Hepatocyte (in vitro differentiated cells): Measurements from ENCODE around the gene EIF2B1. TPM values are rescaled to one million over a fixed set of nuclear protein-coding genes. Genes with fewer than 3 reads are reported as not detected.

Experiments
- polyA plus RNA-seq: library from polyadenylated mRNA; unstranded; fragments of >200 nt; fragmentation: Nextera tagmentation; extraction: Ambion mirVana; gene quantifications from 2 replicates; pipeline ENCODE4 v1.2.1, GENCODE V29; 2016
- small RNA-seq: library from RNA; depleted of rRNA; stranded (forward); fragments of <200 nt; gene quantifications from one replicate; pipeline ENCODE3, GENCODE V24; 2014
- total RNA-seq: library from RNA; depleted of rRNA; stranded (reverse); fragments of >200 nt; gene quantifications from 2 replicates; pipeline ENCODE4 v1.2.3, GENCODE V29; 2014

Gene EIF2B1
- total and polyA plus RNA-seq, 2 experiments from 2014 or later = 35.0 to 43.8 TPM

Small RNA genes lying within 50 kb of the gene (small RNA-seq; reads per million reads assigned to genes)
- gene SNORA9B = 0.25 reads per million

Other genes starting within 250 kb of the EIF2B1 start
- gene KMT5A, start 249.6 kb downstream of the EIF2B1 start, total RNA-seq = 28.4 and 28.7 TPM in 2 replicates
- 21.9 and 24.5 TPM in 2 replicates for gene KMT5A, start 249.6 kb downstream of the EIF2B1 start, polyA plus RNA-seq
- gene RILPL2, start 197.0 kb downstream of the EIF2B1 start, total RNA-seq = 1.6 and 2.5 TPM in 2 replicates
- gene RILPL2, start 197.0 kb downstream of the EIF2B1 start, polyA plus RNA-seq = 3.3 and 3.7 TPM in 2 replicates
- 10.8 and 13.6 TPM in 2 replicates for gene SNRNP35, start 175.5 kb downstream of the EIF2B1 start, total RNA-seq
- gene SNRNP35, start 175.5 kb downstream of the EIF2B1 start, polyA plus RNA-seq = 25.7 and 26.0 TPM in 2 replicates
- 10.2 and 13.6 TPM in 2 replicates for gene RILPL1, start 100.0 kb downstream of the EIF2B1 start, total RNA-seq
- gene RILPL1, start 100.0 kb downstream of the EIF2B1 start, polyA plus RNA-seq = 17.5 and 21.6 TPM in 2 replicates
- gene TMED2, start 49.1 kb downstream of the EIF2B1 start, total RNA-seq = 440 and 447 TPM in 2 replicates
- gene TMED2, start 49.1 kb downstream of the EIF2B1 start, polyA plus RNA-seq = 385 and 399 TPM in 2 replicates
- 13.9 and 23.0 TPM in 2 replicates for gene DDX55, start 31.6 kb downstream of the EIF2B1 start, total RNA-seq
- 17.9 and 21.7 TPM in 2 replicates for gene DDX55, start 31.6 kb downstream of the EIF2B1 start, polyA plus RNA-seq
- gene GTF2H3, start 143 bp upstream of the EIF2B1 start, total RNA-seq = 27.4 and 45.6 TPM in 2 replicates
- 9.0 and 13.5 TPM in 2 replicates for gene GTF2H3, start 143 bp upstream of the EIF2B1 start, polyA plus RNA-seq
- 4.4 and 4.7 TPM in 2 replicates for gene TCTN2, start 37.4 kb upstream of the EIF2B1 start, total RNA-seq
- 2.7 and 2.9 TPM in 2 replicates for gene TCTN2, start 37.4 kb upstream of the EIF2B1 start, polyA plus RNA-seq
- gene ATP6V0A2, start 78.7 kb upstream of the EIF2B1 start, total RNA-seq = 21.6 and 25.8 TPM in 2 replicates
- 14.6 and 19.0 TPM in 2 replicates for gene ATP6V0A2, start 78.7 kb upstream of the EIF2B1 start, polyA plus RNA-seq
- 0.28 and 0.60 TPM in 2 replicates for gene DNAH10, start 128.6 kb upstream of the EIF2B1 start, total RNA-seq
- 0.22 and 0.68 TPM in 2 replicates for gene DNAH10, start 128.6 kb upstream of the EIF2B1 start, polyA plus RNA-seq